H9 (cell line): ENCODE results near the gene FAM20A. TPM values are rescaled to one million over a fixed set of nuclear protein-coding genes. Genes with fewer than 3 reads are reported as not detected.

Experiments used
- DNase-seq: peaks from one replicate; pipeline ENCODE4 v3.0.0-alpha.2; 2017
- H2AFZ ChIP-seq: one replicate; pipeline ENCODE4 v1.6.1; 2013; ENCODE audit warnings: mild to moderate bottlenecking, low read length, control low read depth, moderate library complexity
- H2AK5ac ChIP-seq: 2 replicates; pipeline ENCODE4 v1.6.1; 2013; ENCODE audit warnings: low read length, control low read depth, mixed read lengths; ENCODE audit not compliant: insufficient read length
- H2BK120ac ChIP-seq: one replicate; pipeline ENCODE4 v1.6.1; 2013; ENCODE audit warnings: low read depth, mild to moderate bottlenecking, low read length, control low read depth, inconsistent platforms; ENCODE audit not compliant: poor library complexity, severe bottlenecking
- H2BK12ac ChIP-seq: 2 replicates; pipeline ENCODE4 v1.6.1; 2013; ENCODE audit warnings: low read length, control low read depth, mixed read lengths, low read depth; ENCODE audit not compliant: insufficient read length
- H2BK15ac ChIP-seq: 2 replicates; pipeline ENCODE4 v1.6.1; 2013; ENCODE audit warnings: low read depth, low read length, control low read depth
- H2BK20ac ChIP-seq: one replicate; pipeline ENCODE4 v1.6.1; 2013; ENCODE audit warnings: low read depth, mild to moderate bottlenecking, low read length, control low read depth, inconsistent platforms; ENCODE audit not compliant: poor library complexity, severe bottlenecking
- H2BK5ac ChIP-seq: 2 replicates; pipeline ENCODE4 v1.6.1; 2013; ENCODE audit warnings: low read length, control low read depth, mixed read lengths; ENCODE audit not compliant: insufficient read length
- H3K14ac ChIP-seq: 2 replicates; pipeline ENCODE4 v1.6.1; 2013; ENCODE audit warnings: low read length, control low read depth; ENCODE audit not compliant: insufficient read depth
- H3K18ac ChIP-seq: 2 replicates; pipeline ENCODE4 v1.6.1; 2013; ENCODE audit warnings: low read depth, mild to moderate bottlenecking, mixed read lengths, low read length, control low read depth; ENCODE audit not compliant: insufficient read length
- H3K23ac ChIP-seq: 2 replicates; pipeline ENCODE4 v1.6.1; 2013; ENCODE audit warnings: low read length, control low read depth, mixed read lengths, low read depth; ENCODE audit not compliant: insufficient read length
- H3K23me2 ChIP-seq: 2 replicates; pipeline ENCODE4 v1.6.1; 2013; ENCODE audit warnings: low read depth, mild to moderate bottlenecking, mixed read lengths, low read length, control low read depth; ENCODE audit not compliant: insufficient read length, poor library complexity, severe bottlenecking
- H3K27ac ChIP-seq: 2 replicates; pipeline ENCODE4 v1.5.1; 2013; ENCODE audit warnings: low read length, control low read depth, mixed read lengths, low read depth; ENCODE audit not compliant: insufficient read length
- H3K27me3 ChIP-seq: 2 replicates; pipeline ENCODE4 v1.6.1; 2013; ENCODE audit warnings: low read length, control low read depth, inconsistent platforms; ENCODE audit not compliant: insufficient read depth
- H3K4ac ChIP-seq: 2 replicates; pipeline ENCODE4 v1.6.1; 2013; ENCODE audit warnings: low read depth, mild to moderate bottlenecking, control low read depth, inconsistent platforms, low read length, moderate library complexity
- H3K4me1 ChIP-seq: 2 replicates; pipeline ENCODE4 v1.6.1; 2013; ENCODE audit warnings: low read length, control low read depth, inconsistent platforms; ENCODE audit not compliant: insufficient read depth
- H3K4me2 ChIP-seq: 2 replicates; pipeline ENCODE4 v1.6.1; 2013; ENCODE audit warnings: low read length, control low read depth, mixed read lengths; ENCODE audit not compliant: insufficient read length, insufficient read depth
- H3K56ac ChIP-seq: 2 replicates; pipeline ENCODE4 v1.6.1; 2013; ENCODE audit warnings: low read depth, mild to moderate bottlenecking, mixed read lengths, low read length, control low read depth; ENCODE audit not compliant: insufficient read length
- H3K79me1 ChIP-seq: 2 replicates; pipeline ENCODE4 v1.6.1; 2013; ENCODE audit warnings: low read depth, mild to moderate bottlenecking, moderate library complexity, low read length, control low read depth, inconsistent platforms; ENCODE audit not compliant: insufficient read depth, poor library complexity, severe bottlenecking
- H3K79me2 ChIP-seq: 2 replicates; pipeline ENCODE4 v1.6.1; 2013; ENCODE audit warnings: low read length, control low read depth, inconsistent platforms; ENCODE audit not compliant: insufficient read depth
- H3K9ac ChIP-seq: 2 replicates; pipeline ENCODE4 v1.6.1; 2013; ENCODE audit warnings: low read length, control low read depth, mixed read lengths; ENCODE audit not compliant: insufficient read length; ENCODE audit errors: extremely low read depth
- H3K9me3 ChIP-seq: one replicate; pipeline ENCODE4 v1.6.1; 2013; ENCODE audit warnings: low read depth, low read length, inconsistent platforms; ENCODE audit not compliant: control insufficient read depth
- H3T11ph ChIP-seq: one replicate; pipeline ENCODE4 v1.6.1; 2013; ENCODE audit warnings: mild to moderate bottlenecking, low read length, control low read depth, inconsistent platforms
- H4K20me1 ChIP-seq: one replicate; pipeline ENCODE4 v1.6.1; 2013; ENCODE audit not compliant: control insufficient read depth, insufficient read length, insufficient read depth
- H4K5ac ChIP-seq: 2 replicates; pipeline ENCODE4 v1.6.1; 2013; ENCODE audit warnings: low read depth, mild to moderate bottlenecking, mixed read lengths, low read length, control low read depth; ENCODE audit not compliant: insufficient read length
- H4K8ac ChIP-seq: replicated peaks from 2 replicates; pipeline ENCODE4 v1.6.1; 2013; ENCODE audit warnings: low read length, control low read depth, mixed read lengths, low read depth; ENCODE audit not compliant: insufficient read length
- H4K91ac ChIP-seq: 2 replicates; pipeline ENCODE4 v1.6.1; 2013; ENCODE audit warnings: low read depth, mild to moderate bottlenecking, moderate library complexity, mixed read lengths, low read length, control low read depth; ENCODE audit not compliant: insufficient read length
- H3K27ac Mint-ChIP-seq, 3 experiments: 2 replicates in 2 of 3; 3 replicates in 1 of 3; pipeline ENCODE4 v1.8.0; 2020 to 2021; ENCODE audit warnings: mixed read lengths in 3 of 3, mild to moderate bottlenecking in 1 of 3, moderate library complexity in 1 of 3
- H3K27me3 Mint-ChIP-seq: 2 replicates; pipeline ENCODE4 v1.8.0; 2021; ENCODE audit warnings: low read depth, mild to moderate bottlenecking, moderate library complexity, mixed read lengths
- H3K36me3 Mint-ChIP-seq, 3 experiments: 2 replicates in 2 of 3; 3 replicates in 1 of 3; pipeline ENCODE4 v1.8.0; 2020 to 2021; ENCODE audit warnings: low read depth in 3 of 3, mixed read lengths in 3 of 3; ENCODE audit not compliant: insufficient read depth in 1 of 3
- H3K4me1 Mint-ChIP-seq, 2 experiments: 2 replicates each; pipeline ENCODE4 v1.8.0; 2020; ENCODE audit warnings: mixed read lengths in 2 of 2
- H3K4me3 Mint-ChIP-seq, 2 experiments: 2 replicates in 1 of 2; 3 replicates in 1 of 2; pipeline ENCODE4 v1.8.0; 2020 to 2021; ENCODE audit warnings: mild to moderate bottlenecking in 2 of 2, mixed read lengths in 2 of 2, moderate library complexity in 1 of 2
- H3K9me3 Mint-ChIP-seq, 2 experiments: 2 replicates in 1 of 2; 3 replicates in 1 of 2; pipeline ENCODE4 v1.8.0; 2020; ENCODE audit warnings: mild to moderate bottlenecking in 2 of 2, mixed read lengths in 2 of 2, moderate library complexity in 1 of 2
- WGBS: extraction: QIAGEN DNeasy Blood & Tissue Kit; methylation state at CpG from one replicate; pipeline ENCODE4 v1.1.7; 2013; ENCODE audit warnings: missing lambda C conversion rate, low lambda C conversion rate, mixed read lengths; ENCODE audit not compliant: insufficient read length; ENCODE audit errors: extremely low coverage; 5-methylcytosine and 5-hydroxymethylcytosine counted together
- total RNA-seq: library from RNA; stranded (reverse); gene quantifications from 2 replicates; pipeline ENCODE4 v1.2.1, GENCODE V29; 2021
- TF ChIP-seq, protein P1 (sequence below): fragments of 200-600 bp; sonication (generic); conservative IDR thresholded peaks from 3 replicates; pipeline ENCODE4 v1.8.0; 2021; ENCODE audit warnings: antibody characterized with exemption, mild to moderate bottlenecking

FAM20A gene
- total RNA-seq, 1 experiment from 2014 or later = 34.4 TPM

DNA sequence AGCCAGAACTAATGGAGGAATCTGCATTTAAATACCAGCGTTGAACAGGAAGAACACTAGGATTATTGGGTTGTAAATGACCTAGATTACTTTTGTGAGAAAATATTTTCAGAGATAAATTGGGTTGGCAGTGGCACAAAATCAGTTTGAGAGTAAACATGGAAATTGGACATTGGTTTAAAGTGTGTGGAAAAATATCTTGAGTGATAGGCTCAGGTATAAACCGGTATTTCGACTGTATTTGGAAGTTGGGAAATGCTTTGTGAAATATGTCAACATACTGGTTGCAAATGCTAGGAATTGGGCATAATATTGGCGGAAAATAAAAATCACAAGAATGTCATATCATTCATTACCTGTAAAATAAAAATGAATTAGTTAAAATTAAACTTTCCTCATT lies 73.9 kb downstream of the FAM20A start:
- Histone ChIP-seq H2BK15ac (no peak overlapping the region), H3K23me2 (no peaks in the 10 kb centered on the region), H3T11ph (no peak overlapping the region), H3K79me2 (no peaks in the 10 kb centered on the region), H2AK5ac (no peak overlapping the region), H3K4ac (no peak overlapping the region), H3K14ac (no peak overlapping the region), H3K23ac (no peak overlapping the region), H2BK12ac (no peak overlapping the region), H3K27ac (no peak overlapping the region), H4K91ac (no peak overlapping the region), H4K20me1 (peaks cover 2% of the 10 kb centered on the region), H2AFZ (no peak overlapping the region), H3K4me2 (no peak overlapping the region), H2BK20ac (no peak overlapping the region), H2BK5ac (no peak overlapping the region), H3K4me1 (no peaks in the 10 kb centered on the region), H3K79me1 (no peaks in the 10 kb centered on the region), H3K9ac (no peak overlapping the region), H3K9me3 (no peaks in the 10 kb centered on the region), H3K27me3 (no peaks in the 10 kb centered on the region), H3K56ac (no peak overlapping the region), H2BK120ac (no peak overlapping the region), H4K8ac (no peak overlapping the region), H3K18ac (no peak overlapping the region), H4K5ac (no peak overlapping the region)
- Mint-ChIP-seq H3K4me1 (peaks cover 23 to 27% of the 10 kb centered on the region in 2 experiments), H3K36me3 (peaks cover 41 to 91% (median 87%) of the 10 kb centered on the region in 3 experiments; a peak in 6 of 7 replicates), H3K4me3 (no peak overlapping the region), H3K27ac (peak overlapping the region in 2 of 3 experiments; percentile 6 to 90; a peak in 3 of 7 replicates), H3K27me3 (no peaks in the 10 kb centered on the region), H3K9me3 (no peaks in the 10 kb centered on the region)
- TF ChIP-seq, protein P1, sequence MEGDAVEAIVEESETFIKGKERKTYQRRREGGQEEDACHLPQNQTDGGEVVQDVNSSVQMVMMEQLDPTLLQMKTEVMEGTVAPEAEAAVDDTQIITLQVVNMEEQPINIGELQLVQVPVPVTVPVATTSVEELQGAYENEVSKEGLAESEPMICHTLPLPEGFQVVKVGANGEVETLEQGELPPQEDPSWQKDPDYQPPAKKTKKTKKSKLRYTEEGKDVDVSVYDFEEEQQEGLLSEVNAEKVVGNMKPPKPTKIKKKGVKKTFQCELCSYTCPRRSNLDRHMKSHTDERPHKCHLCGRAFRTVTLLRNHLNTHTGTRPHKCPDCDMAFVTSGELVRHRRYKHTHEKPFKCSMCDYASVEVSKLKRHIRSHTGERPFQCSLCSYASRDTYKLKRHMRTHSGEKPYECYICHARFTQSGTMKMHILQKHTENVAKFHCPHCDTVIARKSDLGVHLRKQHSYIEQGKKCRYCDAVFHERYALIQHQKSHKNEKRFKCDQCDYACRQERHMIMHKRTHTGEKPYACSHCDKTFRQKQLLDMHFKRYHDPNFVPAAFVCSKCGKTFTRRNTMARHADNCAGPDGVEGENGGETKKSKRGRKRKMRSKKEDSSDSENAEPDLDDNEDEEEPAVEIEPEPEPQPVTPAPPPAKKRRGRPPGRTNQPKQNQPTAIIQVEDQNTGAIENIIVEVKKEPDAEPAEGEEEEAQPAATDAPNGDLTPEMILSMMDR = no peak
- no peak for DNase-seq
- WGBS = no CpG with 5 or more reads among the region's 4 CpGs
